ENCODE data around the gene MAML2. TPM values are rescaled to one million over a fixed set of nuclear protein-coding genes. Genes with fewer than 3 reads are reported as not detected.

The MAML2 gene
- total and polyA plus RNA-seq, 2 of the 8 experiments (the other 6 are each of a cell fraction or from before 2014, with no cell fraction given), result 3.8 to 6.6 TPM

DNA sequence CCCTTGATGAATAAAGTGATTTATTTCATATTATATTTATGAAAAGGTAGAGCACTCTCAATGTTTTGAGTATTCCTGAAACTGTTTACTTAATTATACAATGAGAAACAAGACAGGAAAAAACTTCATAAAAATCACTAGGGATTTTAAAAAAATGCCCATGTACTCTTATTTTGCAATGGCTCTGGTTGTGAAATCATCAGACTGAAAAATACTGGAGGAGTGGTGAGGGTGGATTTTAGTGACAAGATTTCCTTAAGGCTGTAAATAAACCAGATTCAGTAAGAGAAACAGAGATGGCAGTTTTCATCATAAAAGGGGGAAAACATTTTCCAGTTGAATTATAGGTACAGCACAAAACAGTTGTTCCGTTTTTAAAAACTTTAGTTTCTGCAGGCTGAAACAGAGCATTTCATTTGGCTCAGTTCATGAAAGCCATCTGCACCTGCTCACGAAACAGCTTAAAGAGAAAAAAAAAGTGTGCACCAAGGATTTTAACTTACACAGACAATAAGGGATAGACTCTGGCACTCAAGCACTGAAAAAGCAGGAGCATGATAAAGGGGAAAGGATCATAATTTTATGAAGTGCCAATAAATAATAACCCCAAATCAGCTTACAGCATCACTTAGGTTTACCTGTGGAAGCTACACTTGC lies 100.7 kb downstream of the MAML2 start (continued):
- TF ChIP-seq, protein P1, sequence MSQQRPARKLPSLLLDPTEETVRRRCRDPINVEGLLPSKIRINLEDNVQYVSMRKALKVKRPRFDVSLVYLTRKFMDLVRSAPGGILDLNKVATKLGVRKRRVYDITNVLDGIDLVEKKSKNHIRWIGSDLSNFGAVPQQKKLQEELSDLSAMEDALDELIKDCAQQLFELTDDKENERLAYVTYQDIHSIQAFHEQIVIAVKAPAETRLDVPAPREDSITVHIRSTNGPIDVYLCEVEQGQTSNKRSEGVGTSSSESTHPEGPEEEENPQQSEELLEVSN (IDR thresholded peaks at IDR 0.05), result no peak
- TF ChIP-seq CHD2 (IDR thresholded peaks at IDR 0.05; ENCODE audit: low read length) (no peak), CREB1 (IDR thresholded peaks at IDR 0.05) (no peak), HDAC2 (IDR thresholded peaks at IDR 0.05; ENCODE audit: borderline replicate concordance in 1 of 2, low read depth in 2 of 2, low read length in 2 of 2) (no peak), CBX8 (IDR thresholded peaks at IDR 0.05; ENCODE audit: borderline replicate concordance, low read depth, low read length) (no peak), BCL11A (IDR thresholded peaks at IDR 0.05; ENCODE audit: low read depth in 2 of 2, low read length in 2 of 2) (no peak)
- TF ChIP-seq, protein P2, sequence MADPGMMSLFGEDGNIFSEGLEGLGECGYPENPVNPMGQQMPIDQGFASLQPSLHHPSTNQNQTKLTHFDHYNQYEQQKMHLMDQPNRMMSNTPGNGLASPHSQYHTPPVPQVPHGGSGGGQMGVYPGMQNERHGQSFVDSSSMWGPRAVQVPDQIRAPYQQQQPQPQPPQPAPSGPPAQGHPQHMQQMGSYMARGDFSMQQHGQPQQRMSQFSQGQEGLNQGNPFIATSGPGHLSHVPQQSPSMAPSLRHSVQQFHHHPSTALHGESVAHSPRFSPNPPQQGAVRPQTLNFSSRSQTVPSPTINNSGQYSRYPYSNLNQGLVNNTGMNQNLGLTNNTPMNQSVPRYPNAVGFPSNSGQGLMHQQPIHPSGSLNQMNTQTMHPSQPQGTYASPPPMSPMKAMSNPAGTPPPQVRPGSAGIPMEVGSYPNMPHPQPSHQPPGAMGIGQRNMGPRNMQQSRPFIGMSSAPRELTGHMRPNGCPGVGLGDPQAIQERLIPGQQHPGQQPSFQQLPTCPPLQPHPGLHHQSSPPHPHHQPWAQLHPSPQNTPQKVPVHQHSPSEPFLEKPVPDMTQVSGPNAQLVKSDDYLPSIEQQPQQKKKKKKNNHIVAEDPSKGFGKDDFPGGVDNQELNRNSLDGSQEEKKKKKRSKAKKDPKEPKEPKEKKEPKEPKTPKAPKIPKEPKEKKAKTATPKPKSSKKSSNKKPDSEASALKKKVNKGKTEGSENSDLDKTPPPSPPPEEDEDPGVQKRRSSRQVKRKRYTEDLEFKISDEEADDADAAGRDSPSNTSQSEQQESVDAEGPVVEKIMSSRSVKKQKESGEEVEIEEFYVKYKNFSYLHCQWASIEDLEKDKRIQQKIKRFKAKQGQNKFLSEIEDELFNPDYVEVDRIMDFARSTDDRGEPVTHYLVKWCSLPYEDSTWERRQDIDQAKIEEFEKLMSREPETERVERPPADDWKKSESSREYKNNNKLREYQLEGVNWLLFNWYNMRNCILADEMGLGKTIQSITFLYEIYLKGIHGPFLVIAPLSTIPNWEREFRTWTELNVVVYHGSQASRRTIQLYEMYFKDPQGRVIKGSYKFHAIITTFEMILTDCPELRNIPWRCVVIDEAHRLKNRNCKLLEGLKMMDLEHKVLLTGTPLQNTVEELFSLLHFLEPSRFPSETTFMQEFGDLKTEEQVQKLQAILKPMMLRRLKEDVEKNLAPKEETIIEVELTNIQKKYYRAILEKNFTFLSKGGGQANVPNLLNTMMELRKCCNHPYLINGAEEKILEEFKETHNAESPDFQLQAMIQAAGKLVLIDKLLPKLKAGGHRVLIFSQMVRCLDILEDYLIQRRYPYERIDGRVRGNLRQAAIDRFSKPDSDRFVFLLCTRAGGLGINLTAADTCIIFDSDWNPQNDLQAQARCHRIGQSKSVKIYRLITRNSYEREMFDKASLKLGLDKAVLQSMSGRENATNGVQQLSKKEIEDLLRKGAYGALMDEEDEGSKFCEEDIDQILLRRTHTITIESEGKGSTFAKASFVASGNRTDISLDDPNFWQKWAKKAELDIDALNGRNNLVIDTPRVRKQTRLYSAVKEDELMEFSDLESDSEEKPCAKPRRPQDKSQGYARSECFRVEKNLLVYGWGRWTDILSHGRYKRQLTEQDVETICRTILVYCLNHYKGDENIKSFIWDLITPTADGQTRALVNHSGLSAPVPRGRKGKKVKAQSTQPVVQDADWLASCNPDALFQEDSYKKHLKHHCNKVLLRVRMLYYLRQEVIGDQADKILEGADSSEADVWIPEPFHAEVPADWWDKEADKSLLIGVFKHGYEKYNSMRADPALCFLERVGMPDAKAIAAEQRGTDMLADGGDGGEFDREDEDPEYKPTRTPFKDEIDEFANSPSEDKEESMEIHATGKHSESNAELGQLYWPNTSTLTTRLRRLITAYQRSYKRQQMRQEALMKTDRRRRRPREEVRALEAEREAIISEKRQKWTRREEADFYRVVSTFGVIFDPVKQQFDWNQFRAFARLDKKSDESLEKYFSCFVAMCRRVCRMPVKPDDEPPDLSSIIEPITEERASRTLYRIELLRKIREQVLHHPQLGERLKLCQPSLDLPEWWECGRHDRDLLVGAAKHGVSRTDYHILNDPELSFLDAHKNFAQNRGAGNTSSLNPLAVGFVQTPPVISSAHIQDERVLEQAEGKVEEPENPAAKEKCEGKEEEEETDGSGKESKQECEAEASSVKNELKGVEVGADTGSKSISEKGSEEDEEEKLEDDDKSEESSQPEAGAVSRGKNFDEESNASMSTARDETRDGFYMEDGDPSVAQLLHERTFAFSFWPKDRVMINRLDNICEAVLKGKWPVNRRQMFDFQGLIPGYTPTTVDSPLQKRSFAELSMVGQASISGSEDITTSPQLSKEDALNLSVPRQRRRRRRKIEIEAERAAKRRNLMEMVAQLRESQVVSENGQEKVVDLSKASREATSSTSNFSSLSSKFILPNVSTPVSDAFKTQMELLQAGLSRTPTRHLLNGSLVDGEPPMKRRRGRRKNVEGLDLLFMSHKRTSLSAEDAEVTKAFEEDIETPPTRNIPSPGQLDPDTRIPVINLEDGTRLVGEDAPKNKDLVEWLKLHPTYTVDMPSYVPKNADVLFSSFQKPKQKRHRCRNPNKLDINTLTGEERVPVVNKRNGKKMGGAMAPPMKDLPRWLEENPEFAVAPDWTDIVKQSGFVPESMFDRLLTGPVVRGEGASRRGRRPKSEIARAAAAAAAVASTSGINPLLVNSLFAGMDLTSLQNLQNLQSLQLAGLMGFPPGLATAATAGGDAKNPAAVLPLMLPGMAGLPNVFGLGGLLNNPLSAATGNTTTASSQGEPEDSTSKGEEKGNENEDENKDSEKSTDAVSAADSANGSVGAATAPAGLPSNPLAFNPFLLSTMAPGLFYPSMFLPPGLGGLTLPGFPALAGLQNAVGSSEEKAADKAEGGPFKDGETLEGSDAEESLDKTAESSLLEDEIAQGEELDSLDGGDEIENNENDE (IDR thresholded peaks at IDR 0.05; ENCODE audit: insufficient replicate concordance, low read length), result no peak
